Nucleus accumbens (tissue), 56 donors: ENCODE results near the gene RMDN2.
"Not testable (repeated sequence)": the region's sequence is repeated elsewhere in the genome, so short reads cannot be mapped to it uniquely, and the experiment has no call there.

Experiments
- DNase-seq, 56 donors: peaks; one replicate each; lab custom pipeline; 2025; lab: John Stamatoyannopoulos, UW

The RMDN2 gene

GRCh38 chr2:37984176-37984575 is 59.1 kb downstream of the RMDN2 start:
- DNase-seq: no peak

DNA sequence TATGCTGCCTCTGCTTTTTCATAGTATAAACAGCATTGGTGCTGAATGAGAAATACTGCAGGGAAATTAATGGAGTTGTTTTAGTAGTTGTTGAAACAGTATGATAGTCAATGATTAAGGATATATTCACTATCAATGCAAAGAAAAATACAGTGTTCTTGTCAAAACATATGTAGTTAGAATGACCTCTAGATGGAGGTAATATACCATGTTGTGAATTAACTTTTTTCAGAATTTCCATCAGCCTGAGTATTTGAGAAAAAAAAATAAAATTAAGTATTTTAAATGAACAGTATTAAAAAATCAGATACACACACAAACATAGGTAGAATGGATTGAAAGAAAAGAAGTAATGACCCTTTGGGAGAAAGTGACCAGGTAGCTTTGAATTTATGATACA is 59.5 kb downstream of the RMDN2 start:
- no peak for DNase-seq

DNA sequence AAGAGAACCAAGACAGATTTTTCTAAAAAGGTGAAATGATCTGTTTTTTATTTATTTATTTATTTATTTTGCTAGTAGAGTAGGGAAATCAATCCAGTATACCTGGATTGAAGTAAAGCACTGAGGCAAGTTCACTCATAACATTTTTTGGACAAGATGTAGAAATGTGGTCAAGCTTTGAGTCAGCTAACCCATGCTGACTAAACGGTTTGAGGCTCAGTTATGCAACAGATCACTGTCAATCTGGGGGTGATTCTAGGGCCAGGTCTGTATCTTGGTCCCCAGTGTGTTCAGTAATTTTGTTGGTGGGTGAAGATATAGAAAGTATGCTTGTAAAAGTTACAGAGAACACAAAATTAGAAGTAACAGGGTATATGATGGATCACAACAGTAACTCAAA is 60.2 kb downstream of the RMDN2 start:
- no peak for DNase-seq

- no peak for DNase-seq
These were observed 62.1 kb downstream of the RMDN2 start for GRCh38 chr2:37987098-37987775.

- DNase-seq: no peak
These were observed 67.5 kb downstream of the RMDN2 start for GRCh38 chr2:37992601-37993000.

DNA sequence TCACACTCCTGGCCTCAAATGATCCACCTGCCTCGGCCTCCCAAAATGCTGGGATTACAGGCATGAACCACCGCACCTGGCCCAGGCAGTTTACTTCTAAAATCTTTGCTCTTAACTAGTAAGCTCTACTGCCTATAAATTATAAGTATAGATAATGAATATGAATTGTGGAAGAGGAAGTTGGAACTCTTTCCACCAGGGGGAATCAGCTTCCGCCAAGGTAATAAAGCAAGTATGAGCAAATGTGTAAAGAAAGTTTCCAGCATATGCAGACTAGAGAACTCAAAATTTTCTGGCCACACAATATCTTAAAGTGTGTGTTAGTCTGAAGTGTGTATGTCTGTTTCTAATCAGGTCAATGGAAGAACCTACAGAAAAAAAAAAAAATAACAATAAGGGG is 68.1 kb downstream of the RMDN2 start:
- no peak for DNase-seq

GRCh38 chr2:37997629-37998028 is 72.5 kb downstream of the RMDN2 start:
- DNase-seq: peak in 2 of 56 donors; percentile 0 to 3

DNA sequence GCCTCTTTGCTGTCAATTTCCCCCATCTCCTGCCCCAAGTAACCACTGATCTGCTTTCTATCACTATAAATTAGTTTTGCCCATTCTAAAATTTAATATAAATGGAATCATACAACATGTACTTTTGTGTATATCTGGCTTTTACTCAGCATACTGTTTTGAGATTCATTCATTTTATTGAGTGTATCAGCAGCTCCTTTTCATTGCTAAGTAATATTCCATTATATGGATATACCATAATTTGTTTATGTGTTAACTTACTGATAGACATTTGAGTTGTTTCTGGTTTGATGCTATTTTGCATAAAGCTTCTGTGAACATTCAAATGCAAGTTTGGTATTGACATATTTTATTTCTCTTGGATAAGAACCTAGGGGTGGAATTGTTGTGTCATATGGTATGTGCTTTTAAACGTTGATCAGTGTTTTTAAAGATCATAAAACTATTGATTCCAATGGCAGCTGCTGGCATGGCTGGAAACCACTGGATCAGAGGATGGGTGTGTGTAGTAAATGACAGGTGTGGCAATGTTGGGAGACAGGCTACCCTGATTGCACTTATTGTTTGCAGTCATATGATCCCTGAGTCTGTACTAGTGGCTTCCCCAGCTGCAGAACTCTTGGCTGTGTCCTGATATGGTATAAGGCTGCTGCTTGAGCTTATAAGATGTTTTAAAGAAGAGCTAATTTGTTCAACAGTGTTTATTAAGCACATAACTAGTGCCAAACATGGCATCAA is 75.6 kb downstream of the RMDN2 start:
- no peak for DNase-seq

DNA sequence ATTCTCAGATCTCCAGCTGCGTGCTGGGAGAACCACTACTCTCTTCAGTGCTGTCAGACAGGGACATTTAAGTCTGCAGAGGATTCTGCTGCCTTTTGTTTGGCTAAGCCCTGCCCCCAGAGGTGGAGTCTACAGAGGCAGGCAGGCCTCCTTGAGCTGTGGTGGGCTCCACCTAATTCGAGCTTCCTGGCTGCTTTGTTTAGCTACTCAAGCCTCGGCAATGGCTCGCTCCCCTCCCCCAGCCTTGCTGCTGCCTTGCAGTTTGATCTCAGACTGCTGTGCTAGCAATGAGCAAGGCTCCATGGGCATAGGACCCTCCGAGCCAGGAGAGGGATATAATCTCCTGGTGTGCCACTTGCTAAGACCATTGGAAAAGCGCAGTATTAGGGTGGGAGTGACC is 85.1 kb downstream of the RMDN2 start:
- DNase-seq: not testable (repeated sequence)

GRCh38 chr2:38010995-38011394 is 85.9 kb downstream of the RMDN2 start:
- DNase-seq: no peak

DNA sequence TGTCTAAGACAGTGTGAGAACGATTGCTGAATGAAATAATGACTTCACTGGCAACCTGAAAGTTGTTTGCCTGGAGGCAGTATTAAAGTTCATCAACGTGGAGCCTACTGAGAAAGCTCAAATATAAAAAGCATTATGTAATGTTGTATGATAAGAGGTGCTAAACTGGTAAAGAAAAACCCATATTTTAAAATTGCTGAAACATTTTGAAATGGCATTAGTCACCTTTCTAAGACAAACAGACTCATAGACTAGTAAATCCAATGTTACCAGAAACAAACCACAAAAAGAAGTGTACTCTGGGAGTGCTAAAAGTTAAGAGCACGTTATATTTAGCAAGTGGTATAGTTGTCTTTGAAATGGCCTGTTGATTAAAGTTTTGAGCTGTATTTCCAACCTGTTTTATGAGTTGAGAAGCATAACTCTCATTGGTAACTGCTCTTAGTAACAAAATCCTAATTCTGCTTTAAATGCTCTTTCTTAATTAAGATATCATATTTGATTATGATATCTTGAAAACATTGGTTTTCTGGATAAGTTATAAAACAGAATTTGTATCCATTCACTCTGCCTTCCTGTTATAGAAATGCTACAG is 88.2 kb downstream of the RMDN2 start:
- DNase-seq: no peak

DNA sequence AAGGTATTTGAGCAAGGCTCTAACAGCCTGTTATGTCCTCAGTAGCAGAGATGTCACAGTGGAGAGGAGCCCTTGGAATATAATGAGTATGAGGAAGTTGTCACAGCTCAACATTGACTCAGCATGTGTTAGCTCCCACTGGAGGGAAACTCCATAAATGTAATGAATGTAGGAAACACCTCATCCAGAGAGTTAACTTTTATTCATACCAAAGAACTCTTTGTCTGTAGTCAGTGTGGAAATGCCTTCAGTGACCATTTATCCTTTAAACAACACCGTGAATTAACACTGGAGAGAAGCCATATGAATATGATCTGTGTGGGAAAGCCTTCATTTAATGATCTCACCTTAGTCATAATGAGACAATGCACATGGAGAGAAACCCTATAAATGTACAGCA is 91.1 kb downstream of the RMDN2 start:
- DNase-seq: no peak

GRCh38 chr2:38017836-38018235 is 92.7 kb downstream of the RMDN2 start:
- DNase-seq: no peak

DNA sequence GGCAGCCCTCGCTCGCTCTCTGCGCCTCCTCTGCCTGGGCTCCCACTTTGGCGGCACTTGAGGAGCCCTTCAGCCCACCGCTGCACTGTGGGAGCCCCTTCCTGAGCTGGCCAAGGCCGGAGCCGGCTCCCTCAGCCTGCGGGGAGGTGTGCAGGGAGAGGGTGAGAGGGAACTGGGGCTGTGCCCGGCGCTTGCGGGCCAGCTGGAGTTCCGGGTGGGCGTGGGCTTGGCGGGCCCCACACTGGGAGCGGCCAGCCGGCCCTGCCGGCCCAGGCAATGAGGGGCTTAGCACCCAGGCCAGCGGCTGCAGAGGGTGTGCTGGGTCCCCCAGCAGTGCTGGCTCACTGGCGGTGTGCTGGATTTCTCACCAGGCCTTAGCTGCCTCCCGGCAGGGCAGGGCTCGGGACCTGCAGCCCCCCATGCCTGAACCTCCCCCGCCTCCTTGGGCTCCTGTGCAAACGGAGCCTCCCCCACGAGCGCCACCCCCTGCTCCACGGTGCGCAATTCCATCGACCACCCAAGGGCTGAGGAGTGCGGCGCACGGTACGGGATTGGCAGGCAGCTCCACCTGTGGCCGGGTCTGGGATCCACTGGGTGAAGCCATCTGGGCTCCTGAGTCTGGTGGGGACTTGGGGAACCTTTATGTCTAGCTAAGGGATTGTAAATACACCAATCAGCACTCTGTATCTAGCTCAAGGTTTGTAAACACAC is 95.4 kb downstream of the RMDN2 start:
- not testable (repeated sequence) for DNase-seq

- no peak for DNase-seq
These were observed 96.5 kb downstream of the RMDN2 start for GRCh38 chr2:38021589-38021988.

- DNase-seq: no peak
These were observed 101.8 kb downstream of the RMDN2 start for GRCh38 chr2:38026846-38027245.

GRCh38 chr2:38028829-38029228 is 103.7 kb downstream of the RMDN2 start:
- no peak for DNase-seq

- no peak for DNase-seq
These were observed 104.4 kb downstream of the RMDN2 start for GRCh38 chr2:38029512-38029911.

GRCh38 chr2:38030635-38031355 is 105.7 kb downstream of the RMDN2 start:
- DNase-seq: no peak

GRCh38 chr2:38032946-38033345 is 107.9 kb downstream of the RMDN2 start:
- no peak for DNase-seq

GRCh38 chr2:38033646-38034045 is 108.6 kb downstream of the RMDN2 start:
- DNase-seq: no peak
